GM19025 (cell line): ENCODE results near the gene CLCN3.
"Not testable (repeated sequence)": the region's sequence is repeated elsewhere in the genome, so short reads cannot be mapped to it uniquely, and the experiment has no call there.

Experiments used
- ATAC-seq: cut with Tn5 transposase; IDR thresholded peaks from one replicate; pipeline ENCODE4 v1.9.1; 2021; ENCODE audit warnings: mild to moderate bottlenecking, low read depth, moderate library complexity; ENCODE audit not compliant: unreplicated experiment

Gene CLCN3

GRCh38 chr4:169765835-169766234 lies 145.5 kb downstream of the CLCN3 start:
- no peak for ATAC-seq

DNA sequence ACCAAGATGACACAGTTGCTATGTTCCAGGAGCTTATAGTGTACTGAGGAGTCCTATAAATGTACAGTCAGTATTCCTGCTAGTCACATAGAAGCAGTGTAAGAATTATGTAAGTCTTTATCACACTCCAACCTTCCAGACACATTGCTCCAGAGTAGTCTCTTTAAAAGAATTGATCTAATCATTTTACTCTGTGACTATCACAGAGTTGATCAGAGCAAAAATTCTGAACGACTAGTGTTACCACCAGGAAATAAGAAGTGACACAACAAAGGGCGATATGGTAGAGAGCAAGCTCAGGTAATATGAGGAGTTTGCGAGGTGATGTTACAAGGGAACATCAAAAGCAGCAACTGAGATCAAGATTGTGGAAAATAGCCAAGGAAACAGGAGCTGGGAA lies 146.4 kb downstream of the CLCN3 start:
- no peak for ATAC-seq

DNA sequence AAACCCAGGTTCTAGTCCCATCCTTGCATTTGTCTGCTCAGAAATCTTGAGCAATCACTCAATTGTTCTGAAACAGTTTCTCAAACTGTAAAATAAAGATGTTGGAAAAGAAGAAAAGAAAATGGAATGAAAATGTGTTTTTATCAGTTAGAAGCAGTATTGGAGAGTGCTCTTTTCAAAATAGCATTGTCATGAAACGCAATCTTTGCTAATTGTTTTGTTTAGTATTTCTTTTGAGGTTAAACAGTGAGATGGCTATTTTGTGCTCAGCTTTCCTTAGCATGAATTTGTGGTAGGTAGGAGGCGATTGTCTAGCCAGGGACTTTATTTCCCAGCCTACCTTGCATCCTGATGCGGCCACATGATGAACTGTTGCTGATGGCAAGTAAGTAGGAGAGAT lies 148.0 kb downstream of the CLCN3 start:
- no peak for ATAC-seq

- ATAC-seq, result no peak
Measured at GRCh38 chr4:169770416-169770815, 150.0 kb downstream of the CLCN3 start.

DNA sequence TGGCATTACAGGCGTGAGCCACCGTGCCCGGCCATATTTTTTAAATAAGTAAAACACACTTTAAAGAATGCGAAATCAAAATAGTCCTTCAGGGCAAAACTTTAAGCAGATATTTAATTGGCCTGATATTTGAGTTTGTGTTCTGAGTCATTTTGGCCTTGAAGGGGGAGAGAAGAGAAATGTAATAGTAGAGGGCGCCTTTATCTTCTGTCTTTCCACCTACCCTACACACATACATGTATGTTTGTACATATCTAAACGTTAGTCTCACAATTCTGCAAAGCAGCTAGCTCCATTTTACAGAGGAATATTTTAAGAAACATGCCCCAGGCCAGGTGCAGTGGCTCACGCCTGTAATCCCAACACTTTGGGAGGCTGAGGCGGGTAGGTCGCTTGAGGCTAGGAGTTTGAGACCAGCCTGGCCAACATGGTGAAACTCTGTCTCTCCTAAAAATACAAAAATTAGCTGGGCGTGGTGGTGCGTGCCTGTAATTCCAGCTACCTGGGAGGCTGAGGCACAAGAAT lies 151.2 kb downstream of the CLCN3 start:
- not testable (repeated sequence) for ATAC-seq
